Panc1 (cell line): ENCODE results near the gene SCNM1. TPM values are rescaled to one million over a fixed set of nuclear protein-coding genes. Genes with fewer than 3 reads are reported as not detected.

Source experiments
- ATAC-seq: fragments of 200-7000 bp; cut with Tn5 transposase; 2 replicates; pipeline ENCODE4 v1.9.1; 2020; ENCODE audit warnings: mild to moderate bottlenecking, moderate library complexity
- BruUV-seq: library from RNA; stranded (reverse); fragments of 400-500 nt; replicated peaks from 2 replicates; lab custom pipeline; 2021; lab: Mats Ljungman, UMichigan
- CTCF ChIA-PET: fragments of 300-600 bp; sonication (Branson Sonifier 250); formaldehyde crosslinking; loops from one replicate; lab custom pipeline; 2022; ENCODE audit warnings: antibody characterized with exemption; lab: Charles Lee
- POLR2A ChIA-PET: fragments of 300-600 bp; sonication (Branson Sonifier 250); formaldehyde crosslinking; loops from one replicate; lab custom pipeline; 2022; ENCODE audit warnings: antibody characterized with exemption; lab: Charles Lee
- DNase-seq: peaks from one replicate; pipeline ENCODE4 v3.0.0-alpha.2; 2010; ENCODE audit warnings: low read depth, low spot score
- H3K27ac ChIP-seq: 2 replicates; pipeline ENCODE4 v1.5.1; 2011; ENCODE audit warnings: mild to moderate bottlenecking, low read length, inconsistent platforms
- H3K27me3 ChIP-seq: fragments of 200-500 bp; sonication (Bioruptor generic); 2 replicates; pipeline ENCODE4 v1.6.0; 2014; ENCODE audit warnings: low read length, inconsistent platforms; ENCODE audit not compliant: control insufficient read depth, insufficient read depth
- H3K36me3 ChIP-seq: fragments of 200-500 bp; sonication (Bioruptor generic); 2 replicates; pipeline ENCODE4 v1.5.1; 2014; ENCODE audit warnings: inconsistent platforms, mild to moderate bottlenecking, low read length, moderate library complexity; ENCODE audit not compliant: control insufficient read depth, insufficient read depth
- H3K4me1 ChIP-seq: 2 replicates; pipeline ENCODE4 v1.5.1; 2011; ENCODE audit warnings: inconsistent platforms, mild to moderate bottlenecking, low read length, moderate library complexity; ENCODE audit not compliant: control insufficient read depth, insufficient read depth
- H3K4me3 ChIP-seq, 2 experiments: 2 replicates each; pipeline ENCODE4 v1.5.1; 2011 to 2012; ENCODE audit warnings: low read depth in 2 of 2, low read length in 2 of 2, mild to moderate bottlenecking in 2 of 2, inconsistent platforms in 1 of 2, moderate library complexity in 1 of 2
- H3K9me3 ChIP-seq: fragments of 200-500 bp; sonication (Bioruptor generic); 2 replicates; pipeline ENCODE4 v1.5.1; 2014; ENCODE audit warnings: low read depth, mild to moderate bottlenecking, inconsistent platforms, low read length, moderate library complexity; ENCODE audit not compliant: control insufficient read depth, insufficient read depth
- POLR2AphosphoS5 ChIP-seq: IDR thresholded peaks from 2 replicates; pipeline ENCODE4 v1.6.1; 2012; ENCODE audit warnings: mild to moderate bottlenecking, low read depth, low read length, moderate library complexity
- REST ChIP-seq, 2 experiments: IDR thresholded peaks; 2 replicates each; pipeline ENCODE4 v1.6.1; 2011 to 2012; ENCODE audit warnings: low read depth in 2 of 2, control low read depth in 1 of 2, low read length in 1 of 2, mild to moderate bottlenecking in 1 of 2, moderate library complexity in 1 of 2; ENCODE audit not compliant: insufficient read depth in 1 of 2
- SIN3A ChIP-seq: IDR thresholded peaks from 2 replicates; pipeline ENCODE4 v1.6.1; 2012; ENCODE audit warnings: low read depth, mild to moderate bottlenecking, low read length, moderate library complexity, borderline replicate concordance; ENCODE audit not compliant: insufficient read depth
- TCF7L2 ChIP-seq: IDR thresholded peaks from 2 replicates; pipeline ENCODE4 v1.6.1; 2011; ENCODE audit warnings: mild to moderate bottlenecking, low read depth, low read length, inconsistent platforms
- in situ Hi-C: cut with HindIII; loops from 2 replicates; pipeline ENCODE4 v1.10.0; 2016; ENCODE audit warnings: low sequenced_read_pairs, low pct_unique_long_range_greater_than_20kb
- intact Hi-C: fragments of 100-400 bp; cut with micrococcal nuclease; formaldehyde crosslinking; loops from one replicate; pipeline ENCODE4 v1.10.0; 2022; ENCODE audit not compliant: unreplicated experiment
- total RNA-seq: library from RNA; stranded (reverse); gene quantifications from one replicate; pipeline ENCODE4 v1.2.1, GENCODE V29; 2021; ENCODE audit not compliant: unreplicated experiment
- TF ChIP-seq, protein P1 (sequence below): fragments of 450-650 bp; IDR thresholded peaks from 2 replicates; pipeline ENCODE4 v1.5.1; 2017; ENCODE audit warnings: mild to moderate bottlenecking

Gene SCNM1
- total RNA-seq, 1 experiment from 2014 or later, result 36.5 TPM

- in situ Hi-C loops, result no loop called here
- Histone ChIP-seq H3K36me3 (peaks cover 9% of the 10 kb centered on the region), H3K9me3 (no peaks in the 10 kb centered on the region), H3K27me3 (no peaks in the 10 kb centered on the region), H3K4me3 (peak overlapping the region; percentile 83 to 92), H3K27ac (peak overlapping the region; percentile 99), H3K4me1 (peaks cover 16% of the 10 kb centered on the region)
- TF ChIP-seq REST (IDR thresholded peaks at IDR 0.05; ENCODE audit: insufficient read depth in 1 of 2, low read depth in 2 of 2, low read length in 1 of 2), result no peak
- TF ChIP-seq POLR2AphosphoS5, result no peak
- TF ChIP-seq, protein P1, sequence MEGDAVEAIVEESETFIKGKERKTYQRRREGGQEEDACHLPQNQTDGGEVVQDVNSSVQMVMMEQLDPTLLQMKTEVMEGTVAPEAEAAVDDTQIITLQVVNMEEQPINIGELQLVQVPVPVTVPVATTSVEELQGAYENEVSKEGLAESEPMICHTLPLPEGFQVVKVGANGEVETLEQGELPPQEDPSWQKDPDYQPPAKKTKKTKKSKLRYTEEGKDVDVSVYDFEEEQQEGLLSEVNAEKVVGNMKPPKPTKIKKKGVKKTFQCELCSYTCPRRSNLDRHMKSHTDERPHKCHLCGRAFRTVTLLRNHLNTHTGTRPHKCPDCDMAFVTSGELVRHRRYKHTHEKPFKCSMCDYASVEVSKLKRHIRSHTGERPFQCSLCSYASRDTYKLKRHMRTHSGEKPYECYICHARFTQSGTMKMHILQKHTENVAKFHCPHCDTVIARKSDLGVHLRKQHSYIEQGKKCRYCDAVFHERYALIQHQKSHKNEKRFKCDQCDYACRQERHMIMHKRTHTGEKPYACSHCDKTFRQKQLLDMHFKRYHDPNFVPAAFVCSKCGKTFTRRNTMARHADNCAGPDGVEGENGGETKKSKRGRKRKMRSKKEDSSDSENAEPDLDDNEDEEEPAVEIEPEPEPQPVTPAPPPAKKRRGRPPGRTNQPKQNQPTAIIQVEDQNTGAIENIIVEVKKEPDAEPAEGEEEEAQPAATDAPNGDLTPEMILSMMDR, result no peak
- TF ChIP-seq SIN3A, result no peak
- TF ChIP-seq TCF7L2, result no peak
- POLR2A ChIA-PET, result interaction anchor here (0.5 kb wide), 1 partner anchor 44 kb away, joined by 5 read pairs; no protein-coding TSS in a partner anchor
- no peak for DNase-seq
- intact Hi-C loops, result no loop called here
- CTCF ChIA-PET, result interaction anchor here (0.5 to 1.1 kb wide), 3 partner anchors 9 to 188 kb away, joined by 3 to 5 read pairs (median 4); no protein-coding TSS in a partner anchor
- ATAC-seq, result no peak; the same call in 1 of the 2 replicates
- no TSS peak for BruUV-seq
These were observed 1.1 kb upstream of the SCNM1 start for GRCh38 chr1:151164732-151165280.

DNA sequence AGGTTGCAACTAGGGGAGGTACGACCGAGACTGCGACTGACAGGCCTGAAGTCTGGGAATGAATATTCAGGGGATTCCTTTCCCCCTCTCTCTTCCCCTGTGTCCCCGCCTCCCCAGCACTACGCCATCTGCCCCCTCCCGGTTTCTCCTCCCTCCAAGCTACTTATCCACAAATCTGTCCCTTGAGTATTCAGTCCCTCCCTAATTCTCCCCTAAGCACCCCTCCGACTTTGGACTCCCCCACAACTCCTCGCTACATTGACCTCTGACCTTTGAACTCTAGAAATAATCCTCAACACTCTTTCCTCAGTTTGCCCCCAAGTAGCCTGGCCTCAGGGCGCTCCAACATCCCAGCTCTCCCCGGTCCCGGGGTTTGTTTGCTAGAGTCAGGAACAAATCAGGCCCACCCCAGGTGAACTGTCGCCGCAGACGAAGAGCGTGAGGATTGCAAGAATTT lies 635 bp upstream of the SCNM1 start:
- Histone ChIP-seq H3K9me3 (no peaks in the 10 kb centered on the region), H3K27ac (peak overlapping the region; percentile 99), H3K4me3 (peak overlapping the region; percentile 83 to 92), H3K27me3 (no peaks in the 10 kb centered on the region), H3K36me3 (peaks cover 9% of the 10 kb centered on the region), H3K4me1 (peaks cover 16% of the 10 kb centered on the region)
- DNase-seq (no peak), ATAC-seq (peak; percentile 61)
- BruUV-seq, result TSS peak; percentile 67
- ChIA-PET POLR2A (interaction anchor here (0.5 kb wide), 2 partner anchors 44 to 487 kb away, joined by 3 to 5 read pairs; no protein-coding TSS in a partner anchor), CTCF (interaction anchor here (0.5 to 1.1 kb wide), 3 partner anchors 10 to 188 kb away, joined by 3 to 5 read pairs (median 4); no protein-coding TSS in a partner anchor)
- in situ Hi-C loops (no loop called here), intact Hi-C loops (no loop called here)
- no peak for TF ChIP-seq POLR2AphosphoS5
- TF ChIP-seq TCF7L2, result no peak
- TF ChIP-seq, protein P1, result no peak
- no peak for TF ChIP-seq SIN3A
- no peak for TF ChIP-seq REST (IDR thresholded peaks at IDR 0.05; ENCODE audit: insufficient read depth in 1 of 2, low read depth in 2 of 2, low read length in 1 of 2)
